Brain microvascular endothelial cell (primary cell): ENCODE data around the gene UFSP1.

Experiments used
- DNase-seq: peaks from one replicate; pipeline ENCODE4 v3.0.0-alpha.2; 2020
- H3K27ac ChIP-seq: fragments of 250-450 bp; sonication (Bioruptor Pico); 2 replicates; pipeline ENCODE4 v1.5.1; 2020; ENCODE audit warnings: mild to moderate bottlenecking, moderate library complexity
- H3K27me3 ChIP-seq: fragments of 250-450 bp; sonication (Bioruptor Pico); replicated peaks from 2 replicates; pipeline ENCODE4 v1.5.1; 2020; ENCODE audit warnings: mild to moderate bottlenecking
- H3K36me3 ChIP-seq: fragments of 250-450 bp; sonication (Bioruptor Pico); replicated peaks from 2 replicates; pipeline ENCODE4 v1.5.1; 2020; ENCODE audit warnings: mild to moderate bottlenecking
- H3K4me3 ChIP-seq: 2 replicates; pipeline ENCODE4 v1.5.1; 2011; ENCODE audit warnings: low read depth, mild to moderate bottlenecking, control low read depth, low read length, moderate library complexity
- CTCF ChIP-seq: IDR thresholded peaks from 2 replicates; pipeline ENCODE4 v1.5.1; 2011; ENCODE audit warnings: low read depth, mild to moderate bottlenecking, moderate library complexity, low read length, control low read depth, inconsistent platforms; ENCODE audit errors: missing control alignments
- in situ Hi-C: cut with HindIII; loops from 2 replicates; pipeline ENCODE4 v1.10.0; 2017; ENCODE audit warnings: low sequenced_read_pairs, low pct_ligation_motif_present

UFSP1 gene

GRCh38 chr7:100864263-100864845, 25.2 kb downstream of the UFSP1 start:
- no peak for DNase-seq
- peaks cover 11% of the 10 kb centered on the region for H3K36me3 ChIP-seq
- H3K4me3 ChIP-seq = no peak overlapping the region
- H3K27me3 ChIP-seq = no peaks in the 10 kb centered on the region
- in situ Hi-C loops = no loop called here
- H3K27ac ChIP-seq = no peak overlapping the region
- no peak for TF ChIP-seq CTCF

- TF ChIP-seq CTCF = no peak
- Histone ChIP-seq H3K27ac (no peak overlapping the region), H3K36me3 (peaks cover 8% of the 10 kb centered on the region), H3K27me3 (no peaks in the 10 kb centered on the region), H3K4me3 (no peak overlapping the region)
- in situ Hi-C loops = no loop called here
- no peak for DNase-seq
These were observed 26.0 kb downstream of the UFSP1 start for GRCh38 chr7:100863406-100863950.

GRCh38 chr7:100861616-100861985, 27.9 kb downstream of the UFSP1 start:
- Histone ChIP-seq H3K27me3 (no peaks in the 10 kb centered on the region), H3K27ac (no peak overlapping the region), H3K36me3 (peaks cover 8% of the 10 kb centered on the region), H3K4me3 (no peak overlapping the region)
- TF ChIP-seq CTCF = no peak
- DNase-seq = no peak
- in situ Hi-C loops = no loop called here

- H3K27me3 ChIP-seq = no peaks in the 10 kb centered on the region
- DNase-seq = no peak
- peaks cover 8% of the 10 kb centered on the region for H3K36me3 ChIP-seq
- H3K4me3 ChIP-seq = no peak overlapping the region
- no peak overlapping the region for H3K27ac ChIP-seq
- in situ Hi-C loops = no loop called here
- no peak for TF ChIP-seq CTCF
These were observed 28.6 kb downstream of the UFSP1 start for GRCh38 chr7:100860702-100861615.

GRCh38 chr7:100859856-100860255, 29.7 kb downstream of the UFSP1 start:
- TF ChIP-seq CTCF = no peak
- H3K36me3 ChIP-seq = peaks cover 8% of the 10 kb centered on the region
- H3K27ac ChIP-seq = no peak overlapping the region
- H3K4me3 ChIP-seq = no peak overlapping the region
- DNase-seq = no peak
- H3K27me3 ChIP-seq = no peaks in the 10 kb centered on the region
- in situ Hi-C loops = no loop called here
